Natural killer cell (primary cell): ENCODE data around the gene PKHD1. TPM values are rescaled to one million over a fixed set of nuclear protein-coding genes. Genes with fewer than 3 reads are reported as not detected.

ENCODE experiments used
- ATAC-seq, 3 donors: fragments of 150-1000 bp in 2 of 3; fragments of 200-7000 bp in 1 of 3; cut with Tn5 transposase; 1 replicate in 1 of 3; 2 replicates in 2 of 3; pipeline ENCODE4 v1.10.0; 2021; ENCODE audit warnings: mild to moderate bottlenecking in 2 of 3, moderate library complexity in 2 of 3
- DNase-seq, 2 donors: peaks; one replicate each; pipeline versions ENCODE4 v3.0.0 to v3.0.0-alpha.2; 2013 to 2021; ENCODE audit warnings: mixed read lengths in 1 of 2
- H3K27ac ChIP-seq: one replicate; pipeline ENCODE4 v1.5.1; 2013; ENCODE audit warnings: mild to moderate bottlenecking, low read length
- H3K27me3 ChIP-seq: one replicate; pipeline ENCODE4 v1.6.1; 2013; ENCODE audit warnings: low read length; ENCODE audit not compliant: control insufficient read depth, insufficient read depth
- H3K36me3 ChIP-seq: one replicate; pipeline ENCODE4 v1.6.1; 2013; ENCODE audit warnings: low read length; ENCODE audit not compliant: control insufficient read depth, insufficient read depth
- H3K4me1 ChIP-seq: one replicate; pipeline ENCODE4 v1.6.1; 2013; ENCODE audit warnings: low read length; ENCODE audit not compliant: control insufficient read depth, insufficient read depth
- H3K4me3 ChIP-seq: one replicate; pipeline ENCODE4 v1.5.1; 2013; ENCODE audit warnings: low read length
- H3K9me3 ChIP-seq: one replicate; pipeline ENCODE4 v1.6.1; 2013; ENCODE audit warnings: low read length; ENCODE audit not compliant: control insufficient read depth, insufficient read depth
- H3K27ac Mint-ChIP-seq, 2 donors: one replicate each; pipeline ENCODE4 v1.8.0; 2022; ENCODE audit warnings: mild to moderate bottlenecking in 2 of 2, mixed read lengths in 2 of 2, moderate library complexity in 1 of 2
- H3K27me3 Mint-ChIP-seq, 2 donors: one replicate each; pipeline ENCODE4 v1.8.0; 2022; ENCODE audit warnings: low read depth in 2 of 2, mixed read lengths in 2 of 2
- H3K36me3 Mint-ChIP-seq: one replicate; pipeline ENCODE4 v1.8.0; 2022; ENCODE audit warnings: mixed read lengths
- H3K4me1 Mint-ChIP-seq, 2 donors: one replicate each; pipeline ENCODE4 v1.8.0; 2022; ENCODE audit warnings: mixed read lengths in 2 of 2
- H3K4me3 Mint-ChIP-seq: one replicate; pipeline ENCODE4 v1.8.0; 2022; ENCODE audit warnings: mild to moderate bottlenecking, moderate library complexity, mixed read lengths
- H3K9me3 Mint-ChIP-seq, 2 donors: one replicate each; pipeline ENCODE4 v1.8.0; 2022; ENCODE audit warnings: mixed read lengths in 2 of 2
- WGBS: methylation state at CpG from one replicate; pipeline ENCODE4 v1.1.7; 2013; ENCODE audit warnings: missing lambda C conversion rate; ENCODE audit not compliant: insufficient coverage; 5-methylcytosine and 5-hydroxymethylcytosine counted together
- intact Hi-C: fragments of 100-400 bp; cut with micrococcal nuclease; formaldehyde crosslinking; loops from one replicate; pipeline ENCODE4 v1.14.2; 2022
- total RNA-seq, 4 donors: library from RNA; stranded (reverse); fragments of 120-200 nt in 1 of 4; gene quantifications; one replicate each; pipeline versions ENCODE4 v1.2.3 to v1.2.4, GENCODE V29; 2013 to 2022
- TF ChIP-seq, protein P1 (sequence below): fragments of 200-600 bp; IDR thresholded peaks from one replicate; pipeline ENCODE4 v1.8.0; 2022; ENCODE audit warnings: antibody characterized with exemption

Gene PKHD1
- total RNA-seq, 3 donors from 2014 or later (not counting 1 experiment from before 2014, with no cell fraction given): not detected

DNA sequence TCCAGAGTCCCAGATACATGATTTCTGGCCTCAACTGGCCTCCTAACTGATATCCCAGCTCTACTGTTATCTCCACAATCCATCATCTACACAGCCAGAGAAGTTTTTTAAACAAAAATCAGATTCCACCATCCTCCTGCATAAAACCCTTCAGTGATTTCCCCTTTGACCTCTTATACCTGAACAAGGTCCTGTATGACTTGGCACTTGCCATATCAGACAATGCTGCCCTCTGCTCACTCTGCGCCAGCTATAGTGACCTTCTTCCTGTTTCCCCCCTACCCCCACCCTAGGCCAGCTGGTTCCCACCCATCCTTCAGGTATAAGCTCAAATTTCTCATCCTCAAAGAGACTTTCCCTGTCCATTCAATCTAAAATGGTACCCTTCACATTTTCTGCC lies 322.2 kb downstream of the PKHD1 start:
- no peaks in the 10 kb centered on the region for H3K4me1 Mint-ChIP-seq
- H3K36me3 ChIP-seq: no peaks in the 10 kb centered on the region
- ATAC-seq (no peak), DNase-seq (no peak)
- no peak overlapping the region for H3K27ac ChIP-seq
- H3K27ac Mint-ChIP-seq: no peak overlapping the region
- TF ChIP-seq, protein P1, sequence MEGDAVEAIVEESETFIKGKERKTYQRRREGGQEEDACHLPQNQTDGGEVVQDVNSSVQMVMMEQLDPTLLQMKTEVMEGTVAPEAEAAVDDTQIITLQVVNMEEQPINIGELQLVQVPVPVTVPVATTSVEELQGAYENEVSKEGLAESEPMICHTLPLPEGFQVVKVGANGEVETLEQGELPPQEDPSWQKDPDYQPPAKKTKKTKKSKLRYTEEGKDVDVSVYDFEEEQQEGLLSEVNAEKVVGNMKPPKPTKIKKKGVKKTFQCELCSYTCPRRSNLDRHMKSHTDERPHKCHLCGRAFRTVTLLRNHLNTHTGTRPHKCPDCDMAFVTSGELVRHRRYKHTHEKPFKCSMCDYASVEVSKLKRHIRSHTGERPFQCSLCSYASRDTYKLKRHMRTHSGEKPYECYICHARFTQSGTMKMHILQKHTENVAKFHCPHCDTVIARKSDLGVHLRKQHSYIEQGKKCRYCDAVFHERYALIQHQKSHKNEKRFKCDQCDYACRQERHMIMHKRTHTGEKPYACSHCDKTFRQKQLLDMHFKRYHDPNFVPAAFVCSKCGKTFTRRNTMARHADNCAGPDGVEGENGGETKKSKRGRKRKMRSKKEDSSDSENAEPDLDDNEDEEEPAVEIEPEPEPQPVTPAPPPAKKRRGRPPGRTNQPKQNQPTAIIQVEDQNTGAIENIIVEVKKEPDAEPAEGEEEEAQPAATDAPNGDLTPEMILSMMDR: no peak
- H3K36me3 Mint-ChIP-seq: no peaks in the 10 kb centered on the region
- intact Hi-C loops: no loop called here
- peaks cover 11 to 12% of the 10 kb centered on the region in 2 donors for H3K9me3 Mint-ChIP-seq
- H3K27me3 ChIP-seq: no peaks in the 10 kb centered on the region
- no peaks in the 10 kb centered on the region for H3K9me3 ChIP-seq
- no peaks in the 10 kb centered on the region for H3K4me1 ChIP-seq
- H3K4me3 Mint-ChIP-seq: no peak overlapping the region
- 77% methylated on average over 1 of the region's 1 CpG for WGBS
- H3K27me3 Mint-ChIP-seq: no peaks in the 10 kb centered on the region
- no peak overlapping the region for H3K4me3 ChIP-seq

DNA sequence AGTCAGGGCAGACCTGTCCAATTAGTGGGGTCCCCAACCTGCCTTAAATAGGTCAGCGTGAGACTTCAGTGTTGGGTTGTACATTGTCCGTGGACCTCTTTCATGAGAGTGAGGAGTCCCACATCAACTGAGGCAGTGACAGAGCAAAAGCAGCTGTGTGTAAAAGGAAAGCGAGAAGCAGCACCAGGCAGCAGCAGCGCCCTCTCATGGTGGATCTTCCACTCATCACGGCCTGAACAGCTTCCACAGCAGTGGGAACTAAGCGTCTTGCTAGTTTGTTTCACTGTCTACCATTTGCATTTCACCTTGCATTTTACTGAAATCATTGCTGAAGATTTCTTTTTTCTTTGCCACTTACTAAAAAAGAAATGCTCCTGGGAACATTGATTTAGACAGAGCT lies 333.8 kb downstream of the PKHD1 start:
- ATAC-seq (no peak), DNase-seq (no peak)
- H3K36me3 ChIP-seq: no peaks in the 10 kb centered on the region
- H3K4me1 ChIP-seq: no peaks in the 10 kb centered on the region
- H3K9me3 ChIP-seq: no peaks in the 10 kb centered on the region
- intact Hi-C loops: no loop called here
- H3K9me3 Mint-ChIP-seq: peaks cover 0 to 3% of the 10 kb centered on the region in 2 donors
- no peak overlapping the region for H3K4me3 ChIP-seq
- H3K4me3 Mint-ChIP-seq: no peak overlapping the region
- TF ChIP-seq, protein P1: no peak
- no peak overlapping the region for H3K27ac ChIP-seq
- no peaks in the 10 kb centered on the region for H3K27me3 Mint-ChIP-seq
- WGBS: 43% methylated on average over 6 of the region's 6 CpGs
- no peaks in the 10 kb centered on the region for H3K27me3 ChIP-seq
- H3K36me3 Mint-ChIP-seq: no peaks in the 10 kb centered on the region
- no peaks in the 10 kb centered on the region for H3K4me1 Mint-ChIP-seq
- no peak overlapping the region for H3K27ac Mint-ChIP-seq

DNA sequence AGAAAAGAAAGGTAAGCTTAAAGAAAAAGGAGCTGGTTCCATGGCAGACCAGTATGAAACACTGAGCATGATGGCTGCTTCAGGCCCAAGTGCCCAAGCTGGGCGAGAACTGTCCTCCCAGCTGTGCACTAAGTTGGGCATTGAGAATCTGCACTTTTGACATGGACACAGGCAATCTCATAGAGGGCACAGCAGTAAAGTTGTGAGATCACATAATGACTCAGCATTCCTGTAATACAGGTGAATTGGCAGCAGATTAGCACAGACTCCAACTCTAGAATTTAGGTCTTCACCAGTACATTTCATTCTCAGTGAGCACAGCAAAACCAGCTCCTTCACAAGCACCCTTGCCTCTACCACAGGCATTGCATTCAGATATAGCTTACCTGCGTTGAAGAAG lies 343.4 kb downstream of the PKHD1 start:
- Histone ChIP-seq H3K4me3 (no peak overlapping the region), H3K9me3 (no peaks in the 10 kb centered on the region), H3K4me1 (no peaks in the 10 kb centered on the region), H3K27ac (no peak overlapping the region), H3K36me3 (no peaks in the 10 kb centered on the region), H3K27me3 (no peaks in the 10 kb centered on the region)
- peaks cover 4 to 5% of the 10 kb centered on the region in 2 donors for H3K9me3 Mint-ChIP-seq
- H3K36me3 Mint-ChIP-seq: no peaks in the 10 kb centered on the region
- 84% methylated on average over 2 of the region's 2 CpGs for WGBS
- TF ChIP-seq, protein P1: no peak
- no peak overlapping the region for H3K27ac Mint-ChIP-seq
- H3K4me3 Mint-ChIP-seq: no peak overlapping the region
- H3K27me3 Mint-ChIP-seq: no peaks in the 10 kb centered on the region
- DNase-seq: no peak
- intact Hi-C loops: no loop called here
- no peaks in the 10 kb centered on the region for H3K4me1 Mint-ChIP-seq
- ATAC-seq: no peak

DNA sequence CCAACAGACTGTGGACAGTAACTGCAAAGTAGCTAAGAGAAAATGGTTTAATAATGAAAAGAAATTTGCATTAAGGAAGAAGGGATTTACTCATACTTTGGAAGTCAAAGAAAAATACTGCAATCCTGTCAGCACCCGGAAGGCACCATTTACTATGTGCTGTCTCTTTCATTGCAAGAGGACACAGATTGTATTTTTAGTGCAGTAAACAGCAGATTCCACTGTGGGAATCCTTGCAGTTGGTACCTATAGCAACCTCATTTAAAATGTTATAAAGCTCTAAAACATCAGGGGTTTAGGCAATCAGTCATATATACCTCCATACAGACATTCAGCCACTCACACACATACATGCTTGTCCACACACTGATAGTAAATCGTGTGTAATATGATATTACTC lies 346.8 kb downstream of the PKHD1 start:
- no peak overlapping the region for H3K4me3 Mint-ChIP-seq
- no peaks in the 10 kb centered on the region for H3K27me3 Mint-ChIP-seq
- H3K4me1 Mint-ChIP-seq: no peaks in the 10 kb centered on the region
- peaks cover 4 to 9% of the 10 kb centered on the region in 2 donors for H3K9me3 Mint-ChIP-seq
- Histone ChIP-seq H3K27me3 (no peaks in the 10 kb centered on the region), H3K9me3 (no peaks in the 10 kb centered on the region), H3K4me1 (no peaks in the 10 kb centered on the region), H3K27ac (no peak overlapping the region), H3K36me3 (no peaks in the 10 kb centered on the region), H3K4me3 (no peak overlapping the region)
- TF ChIP-seq, protein P1: no peak
- no peaks in the 10 kb centered on the region for H3K36me3 Mint-ChIP-seq
- no peak for DNase-seq
- no peak overlapping the region for H3K27ac Mint-ChIP-seq
- WGBS: 79% methylated on average over 1 of the region's 2 CpGs
- ATAC-seq: no peak
- intact Hi-C loops: no loop called here
